ENCODE results near the gene OPA3.

OPA3 gene

DNA sequence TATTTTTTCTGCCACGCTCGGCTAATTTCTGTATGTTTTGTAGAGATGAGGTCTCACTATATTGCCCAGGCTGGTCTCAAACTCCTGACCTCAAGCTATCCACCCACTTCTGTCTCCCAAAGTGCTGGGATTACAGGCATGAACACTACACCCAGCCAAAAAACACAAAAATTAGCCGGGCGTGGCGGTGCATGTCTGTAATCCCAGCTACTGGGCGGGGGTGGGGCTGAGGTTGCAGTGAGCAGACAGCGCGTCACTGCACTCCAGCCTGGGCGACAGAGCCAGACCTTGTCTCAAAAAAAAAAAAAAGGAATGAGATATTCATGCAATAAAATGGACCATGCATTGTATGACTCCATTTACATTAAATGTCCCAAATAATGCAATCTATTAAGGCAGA is 45.1 kb downstream of the OPA3 start:
- Histone ChIP-seq H3K79me1 (ENCODE audit: low read length) (no peaks in the 10 kb centered on the region), H3K4me1 (ENCODE audit: control insufficient read depth, low read depth, low read length) (no peaks in the 10 kb centered on the region), H3K4ac (ENCODE audit: low read depth, low read length) (no peak overlapping the region), H3K79me2 (ENCODE audit: control insufficient read depth, insufficient read depth, low read length) (no peaks in the 10 kb centered on the region), H2BK5ac (ENCODE audit: low read length) (no peak overlapping the region), H3K27me3 (ENCODE audit: insufficient read depth, low read length, poor library complexity) (no peaks in the 10 kb centered on the region), H3K23ac (ENCODE audit: low read length) (no peak overlapping the region), H4K8ac (ENCODE audit: low read depth, low read length) (no peak overlapping the region), H3K36me3 (ENCODE audit: control insufficient read depth, insufficient read depth, low read length) (no peaks in the 10 kb centered on the region), H3K18ac (ENCODE audit: low read length) (no peak overlapping the region), H2BK120ac (ENCODE audit: low read depth, low read length) (no peak overlapping the region), H3K4me2 (ENCODE audit: low read length) (no peak overlapping the region), H3K27ac (ENCODE audit: low read depth, low read length) (no peak overlapping the region), H3K9ac (ENCODE audit: low read length) (no peak overlapping the region), H2BK15ac (replicated peaks; ENCODE audit: low read depth) (no peak overlapping the region), H4K5ac (ENCODE audit: low read length) (no peak overlapping the region), H2AK5ac (ENCODE audit: low read length) (no peak overlapping the region), H3K56ac (ENCODE audit: low read length) (no peak overlapping the region), H3K4me3 (ENCODE audit: low read length) (no peak overlapping the region)
- WGBS (ENCODE audit: extremely low coverage, insufficient coverage, low lambda C conversion rate) = no CpG with 5 or more reads among the region's 9 CpGs
- no peak for DNase-seq

DNA sequence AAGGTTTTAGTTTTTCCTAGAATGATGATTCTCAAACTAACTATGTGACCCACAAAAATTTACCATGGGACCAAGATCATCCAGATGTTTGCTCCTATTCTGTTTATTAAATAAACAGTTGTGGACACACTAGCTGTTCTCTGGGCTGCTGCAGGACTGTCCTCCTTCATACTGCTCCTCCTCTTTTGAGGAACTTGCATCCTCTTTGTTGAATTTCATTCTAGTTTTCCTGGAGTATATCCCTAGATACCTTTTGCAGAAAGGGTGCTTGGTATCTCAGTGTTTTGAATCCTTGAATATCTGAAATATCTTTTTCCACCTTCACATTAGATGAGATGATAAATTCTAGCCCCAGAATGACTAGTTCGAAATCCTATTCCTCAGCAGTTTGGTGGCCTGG is 53.3 kb downstream of the OPA3 start:
- Histone ChIP-seq H4K8ac (ENCODE audit: low read depth, low read length) (no peak overlapping the region), H2AK5ac (ENCODE audit: low read length) (no peak overlapping the region), H2BK5ac (ENCODE audit: low read length) (no peak overlapping the region), H2BK15ac (replicated peaks; ENCODE audit: low read depth) (no peak overlapping the region), H3K27me3 (ENCODE audit: insufficient read depth, low read length, poor library complexity) (no peaks in the 10 kb centered on the region), H3K79me2 (ENCODE audit: control insufficient read depth, insufficient read depth, low read length) (no peaks in the 10 kb centered on the region), H3K56ac (ENCODE audit: low read length) (no peak overlapping the region), H3K4me2 (ENCODE audit: low read length) (no peak overlapping the region), H3K18ac (ENCODE audit: low read length) (no peak overlapping the region), H2BK120ac (ENCODE audit: low read depth, low read length) (no peak overlapping the region), H3K23ac (ENCODE audit: low read length) (no peak overlapping the region), H4K5ac (ENCODE audit: low read length) (no peak overlapping the region), H3K4me1 (ENCODE audit: control insufficient read depth, low read depth, low read length) (peaks cover 4% of the 10 kb centered on the region), H3K4ac (ENCODE audit: low read depth, low read length) (no peak overlapping the region), H3K27ac (ENCODE audit: low read depth, low read length) (no peak overlapping the region), H3K36me3 (ENCODE audit: control insufficient read depth, insufficient read depth, low read length) (no peaks in the 10 kb centered on the region), H3K4me3 (ENCODE audit: low read length) (no peak overlapping the region), H3K9ac (ENCODE audit: low read length) (no peak overlapping the region), H3K79me1 (ENCODE audit: low read length) (no peaks in the 10 kb centered on the region)
- no CpG with 5 or more reads among the region's 1 CpG for WGBS (ENCODE audit: extremely low coverage, insufficient coverage, low lambda C conversion rate)
- no peak for DNase-seq

DNA sequence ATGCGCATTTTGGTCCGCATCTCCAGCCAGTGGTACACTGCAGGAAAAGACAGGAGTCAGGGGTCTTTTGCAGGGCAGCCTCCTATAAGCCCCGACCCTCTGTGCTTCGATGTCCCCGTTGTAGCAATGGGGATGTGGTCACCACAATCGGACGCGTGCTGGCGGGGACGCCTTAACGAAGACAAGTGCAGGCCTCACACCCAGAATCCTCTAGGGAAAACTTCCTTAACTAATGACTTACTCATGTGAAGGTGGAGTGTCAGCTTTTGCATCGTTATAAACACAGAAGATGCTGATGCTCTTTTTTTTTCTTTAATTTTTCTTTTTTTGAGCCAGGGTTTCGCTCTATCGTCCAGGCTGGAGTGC is 55.2 kb downstream of the OPA3 start:
- Histone ChIP-seq H3K79me1 (ENCODE audit: low read length) (no peaks in the 10 kb centered on the region), H3K27me3 (ENCODE audit: insufficient read depth, low read length, poor library complexity) (no peaks in the 10 kb centered on the region), H3K79me2 (ENCODE audit: control insufficient read depth, insufficient read depth, low read length) (no peaks in the 10 kb centered on the region), H3K56ac (ENCODE audit: low read length) (peak overlapping the region; percentile 9), H2AK5ac (ENCODE audit: low read length) (no peak overlapping the region), H3K18ac (ENCODE audit: low read length) (no peak overlapping the region), H3K27ac (ENCODE audit: low read depth, low read length) (no peak overlapping the region), H2BK15ac (replicated peaks; ENCODE audit: low read depth) (no peak overlapping the region), H3K36me3 (ENCODE audit: control insufficient read depth, insufficient read depth, low read length) (peaks cover 7% of the 10 kb centered on the region), H4K8ac (ENCODE audit: low read depth, low read length) (no peak overlapping the region), H2BK120ac (ENCODE audit: low read depth, low read length) (no peak overlapping the region), H2BK5ac (ENCODE audit: low read length) (no peak overlapping the region), H4K5ac (ENCODE audit: low read length) (no peak overlapping the region), H3K9ac (ENCODE audit: low read length) (peak overlapping the region; percentile 1), H3K4ac (ENCODE audit: low read depth, low read length) (no peak overlapping the region), H3K4me2 (ENCODE audit: low read length) (peak overlapping the region; percentile 33), H3K23ac (ENCODE audit: low read length) (no peak overlapping the region), H3K4me3 (ENCODE audit: low read length) (no peak overlapping the region), H3K4me1 (ENCODE audit: control insufficient read depth, low read depth, low read length) (peaks cover 4% of the 10 kb centered on the region)
- no CpG with 5 or more reads among the region's 14 CpGs for WGBS (ENCODE audit: extremely low coverage, insufficient coverage, low lambda C conversion rate)
- no peak for DNase-seq

DNA sequence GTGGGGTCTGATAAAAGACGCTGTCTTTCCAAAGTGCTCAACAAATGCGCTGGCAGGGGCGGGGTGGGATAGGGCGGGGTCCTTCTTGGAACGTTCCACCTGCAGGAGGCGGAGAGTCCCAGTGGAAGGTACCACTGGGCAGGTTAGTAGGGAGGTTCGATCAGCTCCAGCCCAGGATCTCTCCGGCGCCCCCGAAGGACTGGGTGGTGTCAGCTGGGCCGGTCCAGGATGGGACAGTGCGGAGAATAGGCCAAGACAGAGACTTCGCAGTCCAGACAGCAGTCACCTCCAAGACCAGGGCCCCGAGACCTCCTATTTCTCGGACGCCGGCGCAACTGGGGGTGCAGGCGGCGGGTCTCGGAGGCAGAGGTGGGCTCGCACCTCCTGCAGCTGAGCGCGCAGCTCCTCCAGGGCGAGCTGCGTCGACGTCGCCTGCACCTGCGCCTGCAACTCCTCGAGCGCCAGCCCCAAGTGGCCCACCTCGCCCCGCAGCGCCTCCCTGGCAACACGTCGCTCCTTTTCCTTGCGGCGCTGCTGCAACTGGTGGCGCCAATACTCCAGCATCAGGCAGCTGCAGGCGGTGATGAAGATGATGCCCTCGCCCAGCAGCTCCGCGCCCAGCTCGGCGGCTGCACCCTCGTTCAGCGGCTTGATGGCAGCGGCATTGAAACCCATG is 55.7 kb downstream of the OPA3 start:
- no peak overlapping the region for H4K5ac ChIP-seq (ENCODE audit: low read length)
- WGBS (ENCODE audit: extremely low coverage, insufficient coverage, low lambda C conversion rate) = no CpG with 5 or more reads among the region's 49 CpGs
- H3K4me2 ChIP-seq (ENCODE audit: low read length) = peak overlapping the region; percentile 33
- H2BK5ac ChIP-seq (ENCODE audit: low read length) = no peak overlapping the region
- H3K56ac ChIP-seq (ENCODE audit: low read length) = peak overlapping the region; percentile 9
- peak; percentile 95 for DNase-seq
- no peaks in the 10 kb centered on the region for H3K27me3 ChIP-seq (ENCODE audit: insufficient read depth, low read length, poor library complexity)
- no peak overlapping the region for H2BK15ac ChIP-seq (replicated peaks; ENCODE audit: low read depth)
- H4K8ac ChIP-seq (ENCODE audit: low read depth, low read length) = no peak overlapping the region
- no peaks in the 10 kb centered on the region for H3K79me1 ChIP-seq (ENCODE audit: low read length)
- H3K27ac ChIP-seq (ENCODE audit: low read depth, low read length) = no peak overlapping the region
- H3K4ac ChIP-seq (ENCODE audit: low read depth, low read length) = no peak overlapping the region
- peaks cover 4% of the 10 kb centered on the region for H3K4me1 ChIP-seq (ENCODE audit: control insufficient read depth, low read depth, low read length)
- H3K79me2 ChIP-seq (ENCODE audit: control insufficient read depth, insufficient read depth, low read length) = no peaks in the 10 kb centered on the region
- no peak overlapping the region for H3K18ac ChIP-seq (ENCODE audit: low read length)
- H3K4me3 ChIP-seq (ENCODE audit: low read length) = no peak overlapping the region
- no peak overlapping the region for H2BK120ac ChIP-seq (ENCODE audit: low read depth, low read length)
- H3K36me3 ChIP-seq (ENCODE audit: control insufficient read depth, insufficient read depth, low read length) = peaks cover 7% of the 10 kb centered on the region
- peak overlapping the region; percentile 1 for H3K9ac ChIP-seq (ENCODE audit: low read length)
- H3K23ac ChIP-seq (ENCODE audit: low read length) = no peak overlapping the region
- no peak overlapping the region for H2AK5ac ChIP-seq (ENCODE audit: low read length)

DNA sequence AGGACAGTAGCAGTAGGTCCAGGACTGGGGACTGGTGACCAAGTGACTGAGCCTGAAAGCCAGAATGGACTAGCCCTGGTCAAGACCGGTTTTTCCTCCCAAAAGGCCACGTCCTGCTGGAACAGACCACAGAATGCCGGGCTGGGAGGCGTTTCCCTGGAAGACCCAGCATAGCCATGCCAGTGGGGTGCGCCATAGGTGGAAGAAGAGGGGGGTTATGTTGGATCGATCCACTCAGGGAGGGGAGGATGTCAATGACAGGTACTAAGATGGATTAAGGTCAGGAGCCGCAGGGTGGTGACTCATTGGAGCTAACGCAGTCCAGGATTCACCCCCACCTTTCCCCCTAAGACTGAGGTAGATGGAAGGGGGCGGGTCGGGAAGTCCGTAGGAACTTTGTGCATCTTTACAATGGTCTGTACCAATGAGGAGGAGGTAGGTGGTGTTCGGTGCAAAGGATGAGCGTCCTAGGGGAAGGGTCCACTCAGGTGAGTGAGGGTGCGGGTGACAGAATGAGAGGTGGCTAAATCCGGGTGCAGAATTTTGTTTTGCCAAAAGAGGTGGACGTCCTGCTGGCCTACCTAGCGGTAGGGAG is 56.4 kb downstream of the OPA3 start:
- H3K79me2 ChIP-seq (ENCODE audit: control insufficient read depth, insufficient read depth, low read length) = no peaks in the 10 kb centered on the region
- no CpG with 5 or more reads among the region's 17 CpGs for WGBS (ENCODE audit: extremely low coverage, insufficient coverage, low lambda C conversion rate)
- H3K4me3 ChIP-seq (ENCODE audit: low read length) = no peak overlapping the region
- H4K8ac ChIP-seq (ENCODE audit: low read depth, low read length) = no peak overlapping the region
- no peak overlapping the region for H2BK120ac ChIP-seq (ENCODE audit: low read depth, low read length)
- peak overlapping the region; percentile 15 for H3K4me2 ChIP-seq (ENCODE audit: low read length)
- peak overlapping the region; percentile 35 for H3K56ac ChIP-seq (ENCODE audit: low read length)
- no peak overlapping the region for H2BK5ac ChIP-seq (ENCODE audit: low read length)
- DNase-seq = peak; percentile 89
- peaks cover 7% of the 10 kb centered on the region for H3K36me3 ChIP-seq (ENCODE audit: control insufficient read depth, insufficient read depth, low read length)
- H3K79me1 ChIP-seq (ENCODE audit: low read length) = no peaks in the 10 kb centered on the region
- H3K18ac ChIP-seq (ENCODE audit: low read length) = no peak overlapping the region
- no peak overlapping the region for H2AK5ac ChIP-seq (ENCODE audit: low read length)
- peaks cover 4% of the 10 kb centered on the region for H3K4me1 ChIP-seq (ENCODE audit: control insufficient read depth, low read depth, low read length)
- no peak overlapping the region for H2BK15ac ChIP-seq (replicated peaks; ENCODE audit: low read depth)
- H3K9ac ChIP-seq (ENCODE audit: low read length) = peak overlapping the region; percentile 10
- H3K4ac ChIP-seq (ENCODE audit: low read depth, low read length) = no peak overlapping the region
- no peak overlapping the region for H3K27ac ChIP-seq (ENCODE audit: low read depth, low read length)
- H3K23ac ChIP-seq (ENCODE audit: low read length) = no peak overlapping the region
- H4K5ac ChIP-seq (ENCODE audit: low read length) = no peak overlapping the region
- no peaks in the 10 kb centered on the region for H3K27me3 ChIP-seq (ENCODE audit: insufficient read depth, low read length, poor library complexity)

DNA sequence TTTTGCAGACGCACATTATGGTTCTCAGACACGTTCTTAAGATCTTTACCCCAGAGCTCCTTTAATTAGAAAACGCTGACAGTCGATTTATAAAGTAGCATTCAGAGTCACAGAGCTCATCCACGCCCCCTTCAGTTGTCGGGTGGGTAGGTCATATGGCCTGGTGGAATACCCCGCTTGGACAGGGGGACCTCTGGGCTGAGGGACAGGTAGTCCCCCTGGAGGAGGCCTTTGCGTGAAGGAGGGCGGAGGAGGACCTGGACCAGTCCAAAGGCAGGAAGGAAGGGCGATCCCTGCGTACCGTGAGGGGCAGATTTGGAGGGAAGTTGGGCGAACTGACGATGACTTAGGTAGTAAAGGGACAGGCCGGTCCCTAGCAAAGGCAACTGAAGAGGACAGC is 56.9 kb downstream of the OPA3 start:
- Histone ChIP-seq H3K27me3 (ENCODE audit: insufficient read depth, low read length, poor library complexity) (no peaks in the 10 kb centered on the region), H3K4me2 (ENCODE audit: low read length) (no peak overlapping the region), H2AK5ac (ENCODE audit: low read length) (no peak overlapping the region), H2BK5ac (ENCODE audit: low read length) (no peak overlapping the region), H4K5ac (ENCODE audit: low read length) (no peak overlapping the region), H3K56ac (ENCODE audit: low read length) (peak overlapping the region; percentile 35), H2BK120ac (ENCODE audit: low read depth, low read length) (no peak overlapping the region), H3K79me2 (ENCODE audit: control insufficient read depth, insufficient read depth, low read length) (no peaks in the 10 kb centered on the region), H4K8ac (ENCODE audit: low read depth, low read length) (no peak overlapping the region), H3K4me3 (ENCODE audit: low read length) (no peak overlapping the region), H3K79me1 (ENCODE audit: low read length) (no peaks in the 10 kb centered on the region), H3K4ac (ENCODE audit: low read depth, low read length) (no peak overlapping the region), H3K36me3 (ENCODE audit: control insufficient read depth, insufficient read depth, low read length) (peaks cover 8% of the 10 kb centered on the region), H2BK15ac (replicated peaks; ENCODE audit: low read depth) (no peak overlapping the region), H3K27ac (ENCODE audit: low read depth, low read length) (no peak overlapping the region), H3K4me1 (ENCODE audit: control insufficient read depth, low read depth, low read length) (peaks cover 4% of the 10 kb centered on the region), H3K18ac (ENCODE audit: low read length) (no peak overlapping the region), H3K9ac (ENCODE audit: low read length) (peak overlapping the region; percentile 10), H3K23ac (ENCODE audit: low read length) (no peak overlapping the region)
- no CpG with 5 or more reads among the region's 15 CpGs for WGBS (ENCODE audit: extremely low coverage, insufficient coverage, low lambda C conversion rate)
- peak; percentile 54 for DNase-seq
